BE2C (cell line): ENCODE measurements around the gene IL19.

Source experiments
- DNase-seq: peaks from one replicate; pipeline ENCODE4 v3.0.0-alpha.2; 2020
- H3K27me3 ChIP-seq: fragments of 250-450 bp; sonication (Bioruptor Pico); 2 replicates; pipeline ENCODE4 v1.5.1; 2020; ENCODE audit warnings: mild to moderate bottlenecking
- H3K36me3 ChIP-seq: fragments of 250-450 bp; sonication (Bioruptor Pico); 2 replicates; pipeline ENCODE4 v1.5.1; 2020; ENCODE audit warnings: mild to moderate bottlenecking
- H3K4me1 ChIP-seq: fragments of 250-450 bp; sonication (Bioruptor Pico); 2 replicates; pipeline ENCODE4 v1.5.1; 2020
- H3K4me3 ChIP-seq: 2 replicates; pipeline ENCODE4 v1.5.1; 2011; ENCODE audit warnings: low read depth, low read length
- H3K9me3 ChIP-seq: fragments of 250-450 bp; sonication (Bioruptor Pico); 2 replicates; pipeline ENCODE4 v1.5.1; 2020
- CTCF ChIP-seq: IDR thresholded peaks from 2 replicates; pipeline ENCODE4 v1.5.1; 2012; ENCODE audit warnings: mild to moderate bottlenecking, low read depth, low read length

The IL19 gene

GRCh38 chr1:206797534-206798383 lies 27.2 kb downstream of the IL19 start:
- DNase-seq, result peak; percentile 37
- H3K36me3 ChIP-seq, result no peaks in the 10 kb centered on the region
- H3K27me3 ChIP-seq, result no peaks in the 10 kb centered on the region
- H3K4me3 ChIP-seq, result no peak overlapping the region
- peaks cover 2% of the 10 kb centered on the region for H3K4me1 ChIP-seq
- peak; percentile 73 for TF ChIP-seq CTCF
- no peaks in the 10 kb centered on the region for H3K9me3 ChIP-seq

- no peak for TF ChIP-seq CTCF
- Histone ChIP-seq H3K9me3 (no peaks in the 10 kb centered on the region), H3K4me3 (no peak overlapping the region), H3K27me3 (no peaks in the 10 kb centered on the region), H3K4me1 (peaks cover 10% of the 10 kb centered on the region), H3K36me3 (no peaks in the 10 kb centered on the region)
- no peak for DNase-seq
These were observed 27.9 kb downstream of the IL19 start for GRCh38 chr1:206798384-206798996.

- no peaks in the 10 kb centered on the region for H3K27me3 ChIP-seq
- peaks cover 18% of the 10 kb centered on the region for H3K4me1 ChIP-seq
- no peaks in the 10 kb centered on the region for H3K9me3 ChIP-seq
- no peak overlapping the region for H3K4me3 ChIP-seq
- DNase-seq, result no peak
- no peaks in the 10 kb centered on the region for H3K36me3 ChIP-seq
- TF ChIP-seq CTCF, result no peak
These were observed 28.7 kb downstream of the IL19 start for GRCh38 chr1:206799311-206799710.

GRCh38 chr1:206800411-206800810 lies 29.8 kb downstream of the IL19 start:
- no peak overlapping the region for H3K4me3 ChIP-seq
- H3K27me3 ChIP-seq, result no peaks in the 10 kb centered on the region
- peaks cover 27% of the 10 kb centered on the region for H3K4me1 ChIP-seq
- no peaks in the 10 kb centered on the region for H3K9me3 ChIP-seq
- DNase-seq, result no peak
- H3K36me3 ChIP-seq, result no peaks in the 10 kb centered on the region
- TF ChIP-seq CTCF, result no peak

GRCh38 chr1:206800891-206801290 lies 30.3 kb downstream of the IL19 start:
- no peaks in the 10 kb centered on the region for H3K9me3 ChIP-seq
- no peak overlapping the region for H3K4me3 ChIP-seq
- H3K36me3 ChIP-seq, result no peaks in the 10 kb centered on the region
- H3K4me1 ChIP-seq, result peaks cover 27% of the 10 kb centered on the region
- no peaks in the 10 kb centered on the region for H3K27me3 ChIP-seq
- no peak for TF ChIP-seq CTCF
- DNase-seq, result no peak

GRCh38 chr1:206801467-206801866 lies 30.9 kb downstream of the IL19 start:
- Histone ChIP-seq H3K36me3 (no peaks in the 10 kb centered on the region), H3K4me1 (peaks cover 27% of the 10 kb centered on the region), H3K27me3 (no peaks in the 10 kb centered on the region), H3K4me3 (no peak overlapping the region), H3K9me3 (no peaks in the 10 kb centered on the region)
- no peak for TF ChIP-seq CTCF
- DNase-seq, result no peak
